Kidney (tissue), 22 donors: ENCODE data around the gene XYLB. TPM values are rescaled to one million over a fixed set of nuclear protein-coding genes. Genes with fewer than 3 reads are reported as not detected.
"Not testable (repeated sequence)": the region's sequence is repeated elsewhere in the genome, so short reads cannot be mapped to it uniquely, and the experiment has no call there.

Source experiments
- DNase-seq, 5 donors: peaks; one replicate each; pipeline ENCODE4 v3.0.0-alpha.2; 2013 to 2020
- FAIRE-seq: peaks from 2 replicates; lab custom pipeline; 2012; peaks lifted over from hg19 to GRCh38; lab: Jason Lieb, UNC
- H3K27ac ChIP-seq, 2 donors: one replicate each; pipeline ENCODE4 v1.7.0; 2013; ENCODE audit warnings: low read depth in 2 of 2, low read length in 2 of 2, inconsistent platforms in 1 of 2
- H3K27me3 ChIP-seq: one replicate; pipeline ENCODE4 v1.7.1; 2013; ENCODE audit warnings: low read length, inconsistent platforms; ENCODE audit not compliant: control insufficient read depth, insufficient read depth
- H3K36me3 ChIP-seq, 3 donors: one replicate each; pipeline versions ENCODE4 v1.7.0 to v1.7.1; 2013; ENCODE audit warnings: low read length in 3 of 3, control low read depth in 1 of 3, inconsistent platforms in 1 of 3; ENCODE audit not compliant: insufficient read depth in 3 of 3, control insufficient read depth in 2 of 3
- H3K4me1 ChIP-seq, 3 donors: one replicate each; pipeline versions ENCODE4 v1.7.0 to v1.7.1; 2013; ENCODE audit warnings: low read length in 3 of 3, inconsistent platforms in 1 of 3, low read depth in 1 of 3; ENCODE audit not compliant: control insufficient read depth in 2 of 3, insufficient read depth in 2 of 3
- H3K4me3 ChIP-seq, 3 donors: one replicate each; pipeline versions ENCODE4 v1.7.0 to v1.8.1; 2013; ENCODE audit warnings: low read length in 3 of 3, control low read depth in 1 of 3, inconsistent platforms in 1 of 3
- H3K9ac ChIP-seq, 3 donors: one replicate each; pipeline versions ENCODE4 v1.7.0 to v1.7.1; 2013; ENCODE audit warnings: low read length in 3 of 3, control low read depth in 1 of 3, inconsistent platforms in 1 of 3
- H3K9me3 ChIP-seq, 3 donors: one replicate each; pipeline versions ENCODE4 v1.7.0 to v1.7.1; 2013; ENCODE audit warnings: low read length in 3 of 3, control low read depth in 1 of 3, inconsistent platforms in 1 of 3; ENCODE audit not compliant: control insufficient read depth in 2 of 3, insufficient read depth in 1 of 3
- intact Hi-C: fragments of 100-400 bp; cut with DNase I; formaldehyde crosslinking; loops from one replicate; pipeline ENCODE4 v1.11.1; 2022
- long read RNA-seq, 10 donors: library from polyadenylated mRNA in 1 of 10; unstranded in 1 of 10; transcript quantifications; one replicate each; pipeline ENCODE4 v2.0.0 and lab custom pipeline, GENCODE V29; 2021 to 2026
- polyA plus RNA-seq: library from polyadenylated mRNA; stranded (reverse); fragments of 350-450 nt; fragmentation: Illumina TruSeq; extraction: RNeasy Lipid Tissue Mini Kit (QIAGEN cat#74804); gene quantifications from one replicate; pipeline ENCODE4 v1.2.3, GENCODE V29; 2014; ENCODE audit warnings: low read depth, low replicate concordance; ENCODE audit not compliant: insufficient read depth
- total RNA-seq: library from RNA; stranded (reverse); fragmentation: NEBNext Ultra II Directional; extraction: Animal tissue kit (Norgen Biotek cat#: 25700); gene quantifications from one replicate; pipeline ENCODE4 v1.2.1, GENCODE V29; 2021
- TF ChIP-seq, protein P1 (sequence below): IDR thresholded peaks from 3 replicates; pipeline ENCODE4 v1.5.1; 2012; ENCODE audit warnings: mild to moderate bottlenecking, moderate library complexity, borderline replicate concordance; ENCODE audit not compliant: insufficient read depth; ENCODE audit errors: extremely low read depth
- donor health status: control.
- donor health status: control.
- donor health status: control.
- donor health status: control.
- donor health status: control.
- donor health status: DM: yes; HTN: yes; CAD: no.
- donor health status: Normal renal cell carcinoma (clear cell type).

Gene XYLB
- 6.0 TPM for total RNA-seq
- 7.9 TPM for polyA plus RNA-seq
- long read RNA-seq, donor 1, partial matches to known transcripts, result 0 of 1 reads
- long read RNA-seq, donor 1, other reads (novel, unspliced or antisense), result 0 of 1 reads
- long read RNA-seq, donor 2, partial matches to known transcripts, result 0 of 1 reads
- long read RNA-seq, donor 2, other reads (novel, unspliced or antisense), result 0 of 1 reads
- long read RNA-seq, donor 3, result 0 reads
- long read RNA-seq, donor 4, partial matches to known transcripts, result 0 of 2 reads
- long read RNA-seq, donor 4, other reads (novel, unspliced or antisense), result 0 of 2 reads
- long read RNA-seq, donor 5, result 0 reads
- long read RNA-seq, donor 6, partial matches to known transcripts, result 0 of 2 reads
- long read RNA-seq, donor 6, other reads (novel, unspliced or antisense), result 0 of 2 reads
- long read RNA-seq, donor 7, partial matches to known transcripts, result 3 of 4 reads
- long read RNA-seq, donor 7, other reads (novel, unspliced or antisense), result 0 of 4 reads
- long read RNA-seq, donor 8, partial matches to known transcripts, result 0 of 2 reads
- long read RNA-seq, donor 8, other reads (novel, unspliced or antisense), result 0 of 2 reads
- long read RNA-seq, donor 9, result 0 reads
- long read RNA-seq, donor 10, partial matches to known transcripts, result 5 of 5 reads
- long read RNA-seq, donor 10, other reads (novel, unspliced or antisense), result 0 of 5 reads

- intact Hi-C loops, result no loop called here
- H3K27ac ChIP-seq, result peak within 1 kb of the TSS; percentile 36 to 60
- H3K9me3 ChIP-seq, result no peaks in the 10 kb centered on the region
- no peak for FAIRE-seq
- H3K36me3 ChIP-seq, result no peaks in the 10 kb centered on the region
- H3K4me1 ChIP-seq, result peaks cover 0 to 5% (median 0%) of the 10 kb centered on the region in 3 donors
- H3K27me3 ChIP-seq, result no peaks in the 10 kb centered on the region
- peak; percentile 82 to 93 (median 90) for DNase-seq
- TF ChIP-seq, protein P1, sequence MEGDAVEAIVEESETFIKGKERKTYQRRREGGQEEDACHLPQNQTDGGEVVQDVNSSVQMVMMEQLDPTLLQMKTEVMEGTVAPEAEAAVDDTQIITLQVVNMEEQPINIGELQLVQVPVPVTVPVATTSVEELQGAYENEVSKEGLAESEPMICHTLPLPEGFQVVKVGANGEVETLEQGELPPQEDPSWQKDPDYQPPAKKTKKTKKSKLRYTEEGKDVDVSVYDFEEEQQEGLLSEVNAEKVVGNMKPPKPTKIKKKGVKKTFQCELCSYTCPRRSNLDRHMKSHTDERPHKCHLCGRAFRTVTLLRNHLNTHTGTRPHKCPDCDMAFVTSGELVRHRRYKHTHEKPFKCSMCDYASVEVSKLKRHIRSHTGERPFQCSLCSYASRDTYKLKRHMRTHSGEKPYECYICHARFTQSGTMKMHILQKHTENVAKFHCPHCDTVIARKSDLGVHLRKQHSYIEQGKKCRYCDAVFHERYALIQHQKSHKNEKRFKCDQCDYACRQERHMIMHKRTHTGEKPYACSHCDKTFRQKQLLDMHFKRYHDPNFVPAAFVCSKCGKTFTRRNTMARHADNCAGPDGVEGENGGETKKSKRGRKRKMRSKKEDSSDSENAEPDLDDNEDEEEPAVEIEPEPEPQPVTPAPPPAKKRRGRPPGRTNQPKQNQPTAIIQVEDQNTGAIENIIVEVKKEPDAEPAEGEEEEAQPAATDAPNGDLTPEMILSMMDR, result peak; percentile 87
- peak within 1 kb of the TSS; percentile 48 to 70 (median 54) for H3K4me3 ChIP-seq
- peak within 1 kb of the TSS in 2 of 3 donors; percentile 16 to 59 for H3K9ac ChIP-seq
Observed at GRCh38 chr3:38346587-38347410, at the start of gene XYLB. Gene XYLB, plus strand, starts transcription at chr3:38346785. Its CDS starts 84 bp downstream, at chr3:38346869.

GRCh38 chr3:38297053-38297452, 49.5 kb upstream of the XYLB start:
- H3K27me3 ChIP-seq, DNase-seq, intact Hi-C loops, H3K4me1 ChIP-seq, H3K36me3 ChIP-seq, H3K27ac ChIP-seq, H3K9me3 ChIP-seq, FAIRE-seq, H3K9ac ChIP-seq, H3K4me3 ChIP-seq: not testable (repeated sequence)

- TF ChIP-seq, protein P1, result no peak
- FAIRE-seq, result no peak
Observed at GRCh38 chr3:38297537-38297936, 49.0 kb upstream of the XYLB start.

More at GRCh38 chr3:38297537-38297936, 49.0 kb upstream of the XYLB start:
- H3K9me3 ChIP-seq, result no peaks in the 10 kb centered on the region
- no peak overlapping the region for H3K4me3 ChIP-seq
- H3K9ac ChIP-seq, result no peak overlapping the region
- H3K27ac ChIP-seq, result no peak overlapping the region
- H3K4me1 ChIP-seq, result no peaks in the 10 kb centered on the region
- no peaks in the 10 kb centered on the region for H3K27me3 ChIP-seq
- no peak for DNase-seq
- intact Hi-C loops, result no loop called here
- H3K36me3 ChIP-seq, result no peaks in the 10 kb centered on the region
